Hepatocyte (in vitro differentiated cells): ENCODE measurements around the gene ARHGDIB. TPM values are rescaled to one million over a fixed set of nuclear protein-coding genes. Genes with fewer than 3 reads are reported as not detected.

Experiments used
- DNase-seq: peaks from one replicate; pipeline ENCODE4 v3.0.0-alpha.2; 2016; ENCODE audit warnings: low spot score
- H2AFZ ChIP-seq: fragments of 200-600 bp; sonication (generic); 2 replicates; pipeline ENCODE4 v1.6.0; 2016; ENCODE audit warnings: antibody characterized with exemption, mild to moderate bottlenecking
- H3K27ac ChIP-seq: fragments of 200-600 bp; sonication (generic); 2 replicates; pipeline ENCODE4 v1.5.1; 2016; ENCODE audit warnings: mild to moderate bottlenecking
- H3K27me3 ChIP-seq: fragments of 200-600 bp; sonication (generic); 2 replicates; pipeline ENCODE4 v1.6.1; 2016
- H3K36me3 ChIP-seq: fragments of 200-600 bp; sonication (generic); replicated peaks from 2 replicates; pipeline ENCODE4 v1.5.1; 2016; ENCODE audit warnings: low read depth; ENCODE audit not compliant: insufficient read depth
- H3K4me1 ChIP-seq: fragments of 200-600 bp; sonication (generic); 2 replicates; pipeline ENCODE4 v1.5.1; 2016; ENCODE audit warnings: mild to moderate bottlenecking, moderate library complexity; ENCODE audit not compliant: insufficient read depth
- H3K4me2 ChIP-seq: fragments of 200-600 bp; sonication (generic); 2 replicates; pipeline ENCODE4 v1.6.0; 2016
- H3K4me3 ChIP-seq: fragments of 200-600 bp; sonication (generic); 2 replicates; pipeline ENCODE4 v1.5.1; 2016; ENCODE audit warnings: mild to moderate bottlenecking
- H3K79me2 ChIP-seq: fragments of 200-600 bp; sonication (generic); 2 replicates; pipeline ENCODE4 v1.6.0; 2017; ENCODE audit warnings: mild to moderate bottlenecking
- H3K9me2 ChIP-seq: fragments of 200-600 bp; sonication (generic); replicated peaks from 2 replicates; pipeline ENCODE4 v1.6.0; 2017; ENCODE audit warnings: mild to moderate bottlenecking; ENCODE audit not compliant: insufficient read depth
- H3K9me3 ChIP-seq: fragments of 200-600 bp; sonication (generic); 2 replicates; pipeline ENCODE4 v1.5.1; 2016; ENCODE audit warnings: low read depth, mild to moderate bottlenecking
- H4K20me1 ChIP-seq: fragments of 200-600 bp; sonication (generic); 2 replicates; pipeline ENCODE4 v1.6.0; 2016; ENCODE audit warnings: mild to moderate bottlenecking; ENCODE audit not compliant: insufficient read depth, poor library complexity, severe bottlenecking
- CTCF ChIP-seq: fragments of 200-600 bp; sonication (generic); IDR thresholded peaks from 2 replicates; pipeline ENCODE4 v1.5.1; 2016; ENCODE audit warnings: antibody characterized with exemption, mild to moderate bottlenecking; ENCODE audit not compliant: poor library complexity
- EZH2 ChIP-seq: fragments of 200-600 bp; sonication (generic); IDR thresholded peaks from 2 replicates; pipeline ENCODE4 v1.6.1; 2016; ENCODE audit warnings: antibody characterized with exemption, mild to moderate bottlenecking, borderline replicate concordance
- EZH2phosphoT487 ChIP-seq: fragments of 200-600 bp; sonication (generic); IDR thresholded peaks from one replicate; pipeline ENCODE4 v1.6.1; 2018; ENCODE audit warnings: antibody characterized with exemption, mild to moderate bottlenecking, low read depth, moderate library complexity; ENCODE audit not compliant: unreplicated experiment, severe bottlenecking
- WGBS: methylation state at CpG from one replicate; pipeline ENCODE4 v1.1.6; 2016; ENCODE audit warnings: low lambda C conversion rate; ENCODE audit errors: missing lambda C conversion rate; 5-methylcytosine and 5-hydroxymethylcytosine counted together
- polyA plus RNA-seq: library from polyadenylated mRNA; unstranded; fragments of >200 nt; fragmentation: Nextera tagmentation; extraction: Ambion mirVana; gene quantifications from 2 replicates; pipeline ENCODE4 v1.2.1, GENCODE V29; 2016
- total RNA-seq: library from RNA; depleted of rRNA; stranded (reverse); fragments of >200 nt; gene quantifications from 2 replicates; pipeline ENCODE4 v1.2.3, GENCODE V29; 2014

ARHGDIB gene
- total and polyA plus RNA-seq, 2 experiments from 2014 or later = 13.3 to 14.2 TPM

- Histone ChIP-seq H3K27ac (peak overlapping the region; percentile 68), H3K4me2 (no peak overlapping the region), H2AFZ (no peak overlapping the region), H3K4me3 (no peak overlapping the region), H3K4me1 (peaks cover 38% of the 10 kb centered on the region), H3K9me2 (no peaks in the 10 kb centered on the region), H3K9me3 (no peaks in the 10 kb centered on the region), H3K27me3 (no peaks in the 10 kb centered on the region), H3K79me2 (no peaks in the 10 kb centered on the region), H4K20me1 (no peaks in the 10 kb centered on the region), H3K36me3 (no peaks in the 10 kb centered on the region)
- WGBS = 59% methylated on average over 4 of the region's 4 CpGs
- no peak for DNase-seq
- TF ChIP-seq EZH2 = no peak
These were observed 11.0 kb downstream of the ARHGDIB start for GRCh38 chr12:14950421-14950820.

- Histone ChIP-seq H3K4me1 (peaks cover 38% of the 10 kb centered on the region), H3K36me3 (no peaks in the 10 kb centered on the region), H3K9me2 (no peaks in the 10 kb centered on the region), H3K27me3 (no peaks in the 10 kb centered on the region), H3K9me3 (no peaks in the 10 kb centered on the region), H3K4me2 (no peak overlapping the region), H3K27ac (peak overlapping the region; percentile 87), H3K79me2 (no peaks in the 10 kb centered on the region), H4K20me1 (no peaks in the 10 kb centered on the region), H3K4me3 (no peak overlapping the region), H2AFZ (no peak overlapping the region)
- no peak for TF ChIP-seq EZH2
- no peak for TF ChIP-seq EZH2phosphoT487
- no peak for TF ChIP-seq CTCF
- WGBS = 97% methylated on average over 5 of the region's 5 CpGs
- DNase-seq = no peak
These were observed 11.8 kb downstream of the ARHGDIB start for GRCh38 chr12:14949631-14950030.

GRCh38 chr12:14948672-14949071 lies 12.7 kb downstream of the ARHGDIB start:
- Histone ChIP-seq H3K36me3 (no peaks in the 10 kb centered on the region), H3K4me2 (peak overlapping the region; percentile 32), H2AFZ (peak overlapping the region; percentile 27), H4K20me1 (no peaks in the 10 kb centered on the region), H3K4me1 (peaks cover 38% of the 10 kb centered on the region), H3K4me3 (no peak overlapping the region), H3K9me2 (no peaks in the 10 kb centered on the region), H3K79me2 (no peaks in the 10 kb centered on the region), H3K27me3 (no peaks in the 10 kb centered on the region), H3K27ac (peak overlapping the region; percentile 87), H3K9me3 (no peaks in the 10 kb centered on the region)
- WGBS = 35% methylated on average over 3 of the region's 3 CpGs
- DNase-seq = peak; percentile 67
- TF ChIP-seq CTCF (no peak), EZH2 (no peak), EZH2phosphoT487 (no peak)

GRCh38 chr12:14946861-14947260 lies 14.5 kb downstream of the ARHGDIB start:
- H3K79me2 ChIP-seq = no peaks in the 10 kb centered on the region
- TF ChIP-seq EZH2 = no peak
- TF ChIP-seq CTCF = no peak
- no peak for TF ChIP-seq EZH2phosphoT487
- no peaks in the 10 kb centered on the region for H3K36me3 ChIP-seq
- DNase-seq = no peak
- 87% methylated on average over 1 of the region's 1 CpG for WGBS
- peaks cover 38% of the 10 kb centered on the region for H3K4me1 ChIP-seq
- no peaks in the 10 kb centered on the region for H3K9me2 ChIP-seq
- H3K4me3 ChIP-seq = no peak overlapping the region
- no peak overlapping the region for H2AFZ ChIP-seq
- H3K27me3 ChIP-seq = no peaks in the 10 kb centered on the region
- no peaks in the 10 kb centered on the region for H3K9me3 ChIP-seq
- peak overlapping the region; percentile 87 for H3K27ac ChIP-seq
- H3K4me2 ChIP-seq = no peak overlapping the region
- H4K20me1 ChIP-seq = no peaks in the 10 kb centered on the region
